ENCODE data around the gene FGF1.

The FGF1 gene

DNA sequence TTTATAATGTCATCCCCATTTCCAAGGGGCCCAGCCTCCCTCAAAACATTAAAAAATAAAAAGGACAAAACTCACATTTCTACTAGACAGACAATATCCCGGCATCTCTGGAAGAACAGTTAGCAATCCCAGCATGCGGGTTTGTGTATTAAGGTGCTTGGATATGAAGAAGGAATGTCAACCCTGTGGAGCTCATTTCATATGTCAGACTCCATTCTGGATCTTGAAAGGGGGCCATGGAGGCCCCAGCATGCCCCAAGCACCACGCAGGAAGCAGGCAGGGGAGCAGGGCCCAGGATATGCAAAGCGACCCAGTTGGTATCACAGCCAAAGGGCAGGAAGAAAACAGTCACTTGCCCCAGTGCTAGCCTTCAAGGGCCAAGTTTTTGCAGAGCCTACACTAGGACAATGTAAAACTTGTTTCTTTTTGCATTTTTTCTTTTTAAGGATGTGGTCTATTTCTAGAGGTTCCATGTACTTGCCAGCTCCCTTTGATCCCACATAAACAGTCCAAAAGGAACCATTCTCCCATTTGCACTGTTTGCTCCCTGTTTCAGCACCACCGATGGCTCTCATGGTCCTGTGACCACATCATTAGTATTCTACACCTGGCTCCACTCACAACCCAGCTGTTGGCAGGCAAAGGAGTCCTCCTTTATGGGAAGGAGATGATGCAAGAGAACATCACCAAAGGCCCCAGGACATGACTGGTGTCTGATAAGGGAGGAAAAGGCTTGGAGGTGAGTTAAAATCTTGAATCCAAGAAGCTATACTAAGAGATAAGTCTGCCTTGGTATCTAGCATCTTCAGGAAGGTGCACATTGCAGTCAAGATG, 58.3 kb downstream of the FGF1 start:
- TF ChIP-seq, protein P1, sequence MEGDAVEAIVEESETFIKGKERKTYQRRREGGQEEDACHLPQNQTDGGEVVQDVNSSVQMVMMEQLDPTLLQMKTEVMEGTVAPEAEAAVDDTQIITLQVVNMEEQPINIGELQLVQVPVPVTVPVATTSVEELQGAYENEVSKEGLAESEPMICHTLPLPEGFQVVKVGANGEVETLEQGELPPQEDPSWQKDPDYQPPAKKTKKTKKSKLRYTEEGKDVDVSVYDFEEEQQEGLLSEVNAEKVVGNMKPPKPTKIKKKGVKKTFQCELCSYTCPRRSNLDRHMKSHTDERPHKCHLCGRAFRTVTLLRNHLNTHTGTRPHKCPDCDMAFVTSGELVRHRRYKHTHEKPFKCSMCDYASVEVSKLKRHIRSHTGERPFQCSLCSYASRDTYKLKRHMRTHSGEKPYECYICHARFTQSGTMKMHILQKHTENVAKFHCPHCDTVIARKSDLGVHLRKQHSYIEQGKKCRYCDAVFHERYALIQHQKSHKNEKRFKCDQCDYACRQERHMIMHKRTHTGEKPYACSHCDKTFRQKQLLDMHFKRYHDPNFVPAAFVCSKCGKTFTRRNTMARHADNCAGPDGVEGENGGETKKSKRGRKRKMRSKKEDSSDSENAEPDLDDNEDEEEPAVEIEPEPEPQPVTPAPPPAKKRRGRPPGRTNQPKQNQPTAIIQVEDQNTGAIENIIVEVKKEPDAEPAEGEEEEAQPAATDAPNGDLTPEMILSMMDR (conservative IDR thresholded peaks at IDR 0.05; ENCODE audit: low read depth) = no peak
- DNase-seq (ENCODE audit: low spot score) = no peak
- no peak overlapping the region for H3K27ac ChIP-seq
- CTCF ChIA-PET = interaction anchor here (1.0 to 1.7 kb wide), 2 partner anchors 28 to 85 kb away, joined by 3 to 6 read pairs; no protein-coding TSS in a partner anchor
- POLR2A ChIA-PET (ENCODE audit: low non-redundant PET) = no interaction called here

DNA sequence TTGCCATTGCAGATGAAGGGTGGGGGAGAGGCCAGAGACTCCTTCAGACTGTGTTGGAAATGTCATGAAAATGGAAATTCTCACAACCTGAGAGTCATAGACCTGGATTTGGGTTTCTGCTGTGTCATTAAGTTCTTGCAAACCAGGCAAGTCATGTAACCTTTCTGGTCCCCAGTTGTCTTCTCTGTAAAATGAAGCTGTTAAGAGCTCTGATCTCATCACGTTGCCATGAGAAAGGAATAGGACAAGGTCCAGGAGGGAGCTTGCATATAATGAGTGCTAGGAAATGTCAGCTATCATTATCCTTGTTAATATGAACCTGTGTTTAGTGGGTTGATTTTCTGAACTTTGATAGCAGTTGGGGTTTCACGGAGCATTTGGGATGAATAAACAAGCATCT, 59.1 kb downstream of the FGF1 start:
- DNase-seq (ENCODE audit: low spot score) = no peak
- no peak overlapping the region for H3K27ac ChIP-seq
- POLR2A ChIA-PET (ENCODE audit: low non-redundant PET) = no interaction called here
- CTCF ChIA-PET = interaction anchor here (1.7 kb wide), 1 partner anchor 29 kb away, joined by 6 read pairs; no protein-coding TSS in a partner anchor
- TF ChIP-seq, protein P1 (conservative IDR thresholded peaks at IDR 0.05; ENCODE audit: low read depth) = no peak

DNA sequence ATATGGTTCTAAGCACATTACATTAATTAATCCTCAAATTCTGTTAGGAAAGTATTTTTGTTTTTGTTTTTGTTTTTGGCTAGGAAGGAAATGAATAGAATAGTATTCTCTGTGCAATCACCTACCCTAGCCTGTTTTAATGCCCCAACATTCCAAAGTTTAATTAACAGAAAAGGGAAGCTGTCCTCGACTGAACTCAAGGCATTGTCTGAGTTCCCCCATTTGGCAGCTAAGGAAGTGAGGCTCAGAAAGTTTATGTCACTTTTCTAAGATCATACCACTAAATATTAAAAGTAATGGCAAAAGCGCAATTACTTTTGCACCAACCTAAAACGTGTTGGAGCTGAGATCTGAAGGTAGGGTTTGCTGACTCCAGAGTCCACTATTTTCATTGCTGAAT, 59.8 kb downstream of the FGF1 start:
- ChIA-PET CTCF (interaction anchor here (0.7 to 1.7 kb wide), 2 partner anchors 30 to 68 kb away, joined by 3 to 6 read pairs; no protein-coding TSS in a partner anchor), POLR2A (ENCODE audit: low non-redundant PET) (no interaction called here)
- DNase-seq (ENCODE audit: low spot score) = no peak
- no peak overlapping the region for H3K27ac ChIP-seq
- TF ChIP-seq, protein P1 (conservative IDR thresholded peaks at IDR 0.05; ENCODE audit: low read depth) = no peak

DNA sequence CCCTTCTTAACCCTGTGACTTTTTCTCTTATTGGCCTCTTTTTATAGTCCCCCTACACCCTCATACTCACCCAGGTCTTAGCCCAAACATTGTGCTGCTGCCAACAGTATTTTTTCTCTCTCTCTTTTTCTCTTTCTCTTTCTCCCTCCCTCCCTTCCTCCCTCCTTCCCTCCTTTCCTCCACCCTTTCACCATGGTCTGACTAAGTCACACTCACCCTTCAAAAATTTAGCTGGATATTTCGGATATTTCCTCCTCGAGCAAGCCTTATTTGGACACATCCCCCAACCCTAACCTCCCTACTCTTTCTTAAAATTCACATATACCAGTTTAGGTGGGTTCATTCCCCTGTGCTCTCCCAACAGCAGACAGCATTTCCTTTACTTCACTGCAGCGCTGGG, 64.7 kb downstream of the FGF1 start:
- DNase-seq (ENCODE audit: low spot score) = peak; percentile 41
- H3K27ac ChIP-seq = no peak overlapping the region
- ChIA-PET POLR2A (ENCODE audit: low non-redundant PET) (no interaction called here), CTCF (interaction anchor here (3.2 kb wide), 1 partner anchor 34 kb away, joined by 14 read pairs; no protein-coding TSS in a partner anchor)
- TF ChIP-seq, protein P1 (conservative IDR thresholded peaks at IDR 0.05; ENCODE audit: low read depth) = no peak

DNA sequence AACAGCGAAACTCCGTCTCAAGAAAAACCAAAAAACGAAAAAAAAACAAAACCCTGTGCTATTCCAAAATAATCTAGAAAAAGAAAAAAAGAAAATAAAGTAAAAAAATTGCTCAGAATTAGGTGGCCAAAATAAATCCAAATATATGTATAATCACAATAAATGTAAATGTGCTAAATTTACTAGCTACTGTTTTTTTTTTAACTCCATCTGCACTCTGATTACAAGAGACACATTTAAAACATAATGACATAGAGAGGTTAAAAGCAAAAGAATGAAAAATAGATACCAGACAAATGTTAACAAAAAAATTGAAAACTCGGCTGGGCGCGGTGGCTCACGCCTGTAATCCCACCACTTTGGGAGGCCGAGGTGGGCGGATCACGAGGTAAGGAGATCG, 66.1 kb downstream of the FGF1 start:
- DNase-seq (ENCODE audit: low spot score) = no peak
- TF ChIP-seq, protein P1 (conservative IDR thresholded peaks at IDR 0.05; ENCODE audit: low read depth) = no peak
- ChIA-PET POLR2A (ENCODE audit: low non-redundant PET) (no interaction called here), CTCF (interaction anchor here (0.7 kb wide), 1 partner anchor 968 kb away, joined by 3 read pairs; no protein-coding TSS in a partner anchor)
- H3K27ac ChIP-seq = no peak overlapping the region

DNA sequence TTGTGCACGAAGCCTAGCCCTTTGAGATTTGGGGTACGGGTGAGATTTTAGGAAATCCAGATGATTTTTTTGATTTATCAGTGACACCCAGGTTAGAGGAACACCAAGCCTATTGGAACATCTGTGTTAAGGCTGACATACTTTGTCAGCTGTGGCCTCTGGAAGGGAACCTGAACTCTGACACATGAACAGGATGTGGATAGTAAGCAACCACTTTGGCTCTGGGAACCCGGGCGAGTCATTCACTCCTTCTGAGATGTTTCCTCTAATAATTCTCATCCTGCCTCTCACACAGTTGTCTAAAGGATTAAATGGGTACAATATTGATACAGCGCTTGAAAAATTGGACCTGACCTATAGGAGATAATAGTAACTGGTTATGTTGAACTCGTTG, 67.8 kb downstream of the FGF1 start:
- peak; percentile 22 for DNase-seq (ENCODE audit: low spot score)
- CTCF ChIA-PET = interaction anchor here (0.7 to 2.0 kb wide), 3 partner anchors 32 to 95 kb away, joined by 3 to 8 read pairs (median 4); no protein-coding TSS in a partner anchor

More for the DNA sequence above, 67.8 kb downstream of the FGF1 start:
- TF ChIP-seq, protein P1 (conservative IDR thresholded peaks at IDR 0.05; ENCODE audit: low read depth) = no peak
- POLR2A ChIA-PET (ENCODE audit: low non-redundant PET) = no interaction called here
- H3K27ac ChIP-seq = no peak overlapping the region

All from RWPE1 (cell line).